H1 (cell line): ENCODE measurements around the gene SLC22A13. TPM values are rescaled to one million over a fixed set of nuclear protein-coding genes. Genes with fewer than 3 reads are reported as not detected.

Experiments
- CTCF ChIA-PET: fragments of 300-600 bp; sonication (Branson Sonifier 250); formaldehyde crosslinking; loops from one replicate; lab custom pipeline; 2021; ENCODE audit not compliant: partially characterized antibody; lab: Charles Lee
- POLR2A ChIA-PET: fragments of 300-600 bp; sonication (Branson Sonifier 250); formaldehyde crosslinking; loops from one replicate; lab custom pipeline; 2021; ENCODE audit warnings: inconsistent platforms; ENCODE audit not compliant: partially characterized antibody; lab: Charles Lee
- DNase-seq, 2 experiments: peaks; one replicate each; pipeline versions ENCODE4 v3.0.0 to v3.0.0-alpha.2; 2010 to 2022; ENCODE audit warnings: low spot score in 2 of 2, low read depth in 1 of 2, mixed read lengths in 1 of 2
- FAIRE-seq: peaks from 2 replicates; lab custom pipeline; 2011; peaks lifted over from hg19 to GRCh38; lab: Jason Lieb, UNC
- H2AFZ ChIP-seq: 2 replicates; pipeline ENCODE4 v1.8.1; 2012; ENCODE audit warnings: low read length, inconsistent platforms
- H2AK5ac ChIP-seq: 2 replicates; pipeline ENCODE4 v1.6.1; 2013; ENCODE audit warnings: low read depth, low read length
- H2BK120ac ChIP-seq: replicated peaks from 2 replicates; pipeline ENCODE3; 2013; ENCODE audit warnings: low read depth, low read length, inconsistent platforms
- H2BK12ac ChIP-seq: 2 replicates; pipeline ENCODE4 v1.6.1; 2013; ENCODE audit warnings: low read depth, low read length
- H2BK15ac ChIP-seq: 2 replicates; pipeline ENCODE4 v1.6.1; 2013; ENCODE audit warnings: low read length
- H2BK20ac ChIP-seq: 2 replicates; pipeline ENCODE4 v1.6.1; 2013; ENCODE audit warnings: low read length
- H2BK5ac ChIP-seq: 2 replicates; pipeline ENCODE4 v1.6.1; 2013; ENCODE audit warnings: low read depth, low read length
- H3K14ac ChIP-seq: 2 replicates; pipeline ENCODE4 v1.6.1; 2013; ENCODE audit warnings: inconsistent platforms; ENCODE audit not compliant: insufficient read length
- H3K18ac ChIP-seq: 2 replicates; pipeline ENCODE4 v1.6.1; 2013; ENCODE audit warnings: low read length; ENCODE audit errors: extremely low read depth
- H3K23ac ChIP-seq: 2 replicates; pipeline ENCODE4 v1.6.1; 2013; ENCODE audit warnings: inconsistent platforms; ENCODE audit not compliant: insufficient read length
- H3K23me2 ChIP-seq: 2 replicates; pipeline ENCODE4 v1.6.1; 2013; ENCODE audit warnings: low read depth, low read length
- H3K27ac ChIP-seq: 2 replicates; pipeline ENCODE4 v1.6.1; 2011; ENCODE audit warnings: low read depth, low read length, inconsistent platforms
- H3K27me3 ChIP-seq, 4 experiments: replicated peaks in 1 of 4; 1 replicate in 1 of 4; 2 replicates in 3 of 4; pipeline versions ENCODE4 v1.6.1 to v1.8.1; 2011 to 2013; ENCODE audit warnings: low read length in 3 of 4, mild to moderate bottlenecking in 3 of 4, inconsistent platforms in 2 of 4, mixed read lengths in 2 of 4, moderate library complexity in 1 of 4; ENCODE audit not compliant: control insufficient read depth in 3 of 4, insufficient read depth in 3 of 4; ENCODE audit errors: extremely low read depth in 1 of 4
- H3K36me3 ChIP-seq, 4 experiments: 2 replicates each; pipeline versions ENCODE4 v1.6.1 to v1.8.1; 2011 to 2013; ENCODE audit warnings: mild to moderate bottlenecking in 4 of 4, low read length in 3 of 4, moderate library complexity in 2 of 4, control low read depth in 1 of 4, inconsistent platforms in 1 of 4; ENCODE audit not compliant: insufficient read depth in 4 of 4, control insufficient read depth in 2 of 4
- H3K4ac ChIP-seq: replicated peaks from 2 replicates; pipeline ENCODE3; 2013; ENCODE audit warnings: low read length, low read depth, mixed read lengths, inconsistent platforms; ENCODE audit not compliant: insufficient read length
- H3K4me1 ChIP-seq, 4 experiments: replicated peaks in 1 of 4; 1 replicate in 1 of 4; 2 replicates in 3 of 4; pipeline versions ENCODE4 v1.6.1 to v1.8.1; 2011 to 2013; ENCODE audit warnings: low read length in 3 of 4, inconsistent platforms in 2 of 4, mixed read lengths in 1 of 4; ENCODE audit not compliant: insufficient read depth in 4 of 4, control insufficient read depth in 3 of 4
- H3K4me2 ChIP-seq, 2 experiments: 2 replicates each; pipeline versions ENCODE4 v1.6.1 to v1.8.1; 2011 to 2013; ENCODE audit warnings: low read depth in 2 of 2, low read length in 2 of 2, control low read depth in 1 of 2, inconsistent platforms in 1 of 2, mild to moderate bottlenecking in 1 of 2; ENCODE audit not compliant: insufficient read depth in 1 of 2
- H3K4me3 ChIP-seq, 4 experiments: fragments of 200-600, 300-600 bp in 1 of 4; sonication (generic), shearing (Covaris generic), sonication (Bioruptor Twin) in 1 of 4; 2 replicates each; pipeline versions ENCODE4 v1.5.1 to v1.8.1; 2011 to 2016; ENCODE audit warnings: low read length in 4 of 4, low read depth in 3 of 4, control low read depth in 2 of 4, inconsistent platforms in 2 of 4, mild to moderate bottlenecking in 2 of 4, mixed read lengths in 1 of 4, moderate library complexity in 1 of 4; ENCODE audit not compliant: insufficient read depth in 2 of 4; ENCODE audit errors: extremely low read depth in 1 of 4
- H3K56ac ChIP-seq: replicated peaks from 2 replicates; pipeline ENCODE3; 2013; ENCODE audit warnings: low read depth, mild to moderate bottlenecking, mixed read lengths, low read length, inconsistent platforms; ENCODE audit not compliant: insufficient read length
- H3K79me1 ChIP-seq: 2 replicates; pipeline ENCODE4 v1.6.1; 2013; ENCODE audit warnings: low read depth, low read length, control low read depth
- H3K79me2 ChIP-seq, 2 experiments: 2 replicates each; pipeline versions ENCODE4 v1.6.1 to v1.8.1; 2012 to 2013; ENCODE audit warnings: low read length in 2 of 2, mild to moderate bottlenecking in 2 of 2, inconsistent platforms in 1 of 2; ENCODE audit not compliant: insufficient read depth in 2 of 2, control insufficient read depth in 1 of 2
- H3K9ac ChIP-seq, 4 experiments: replicated peaks in 1 of 4; 1 replicate in 1 of 4; 2 replicates in 3 of 4; pipeline versions ENCODE4 v1.6.1 to v1.8.1; 2011 to 2013; ENCODE audit warnings: low read depth in 3 of 4, low read length in 3 of 4, control low read depth in 2 of 4, mild to moderate bottlenecking in 2 of 4, moderate library complexity in 2 of 4, inconsistent platforms in 1 of 4; ENCODE audit errors: extremely low read depth in 1 of 4
- H3K9me3 ChIP-seq, 2 experiments: 2 replicates each; pipeline versions ENCODE4 v1.6.1 to v1.8.1; 2012 to 2013; ENCODE audit warnings: mild to moderate bottlenecking in 2 of 2, moderate library complexity in 2 of 2, control low read depth in 1 of 2, inconsistent platforms in 1 of 2, low read depth in 1 of 2, low read length in 1 of 2, mixed read lengths in 1 of 2; ENCODE audit not compliant: insufficient read depth in 2 of 2
- H4K20me1 ChIP-seq, 2 experiments: replicated peaks in 1 of 2; 2 replicates each; pipeline versions ENCODE3 to v1.8.1; 2011 to 2013; ENCODE audit warnings: inconsistent platforms in 2 of 2, low read length in 2 of 2, mild to moderate bottlenecking in 1 of 2; ENCODE audit not compliant: insufficient read depth in 2 of 2, control insufficient read depth in 1 of 2
- H4K5ac ChIP-seq: 2 replicates; pipeline ENCODE4 v1.6.1; 2013; ENCODE audit warnings: low read length, low read depth, mixed read lengths, inconsistent platforms; ENCODE audit not compliant: insufficient read length
- H4K8ac ChIP-seq: 2 replicates; pipeline ENCODE4 v1.8.0; 2013; ENCODE audit warnings: mild to moderate bottlenecking, moderate library complexity, low read length, inconsistent platforms; ENCODE audit not compliant: insufficient read depth; ENCODE audit errors: extremely low read depth
- H4K91ac ChIP-seq: replicated peaks from 2 replicates; pipeline ENCODE3; 2013; ENCODE audit warnings: low read length, mixed read lengths, inconsistent platforms; ENCODE audit not compliant: insufficient read length
- ATF3 ChIP-seq: IDR thresholded peaks from 2 replicates; pipeline ENCODE4 v1.6.1; 2011; ENCODE audit warnings: low read depth, mild to moderate bottlenecking, low read length; ENCODE audit not compliant: insufficient read depth
- CTBP2 ChIP-seq: IDR thresholded peaks from 2 replicates; pipeline ENCODE4 v1.7.0; 2011; ENCODE audit warnings: borderline replicate concordance, mild to moderate bottlenecking, moderate library complexity, mixed read lengths, low read length; ENCODE audit not compliant: insufficient read depth, insufficient read length
- RBBP5 ChIP-seq: IDR thresholded peaks from 2 replicates; pipeline ENCODE4 v1.7.1; 2012; ENCODE audit warnings: low read depth, mild to moderate bottlenecking, inconsistent platforms, low read length, moderate library complexity, borderline replicate concordance
- WGBS, 2 experiments: shearing (Covaris generic) in 1 of 2; methylation state at CpG; one replicate each; pipeline versions ENCODE4 v1.1.6 to v1.1.7; 2013 to 2015; ENCODE audit warnings: low lambda C conversion rate in 2 of 2, mixed read lengths in 2 of 2, inconsistent platforms in 1 of 2, low coverage in 1 of 2, missing lambda C conversion rate in 1 of 2; ENCODE audit not compliant: insufficient replicate concordance in 2 of 2, insufficient coverage in 1 of 2, insufficient read length in 1 of 2; ENCODE audit errors: extremely low coverage in 1 of 2, missing lambda C conversion rate in 1 of 2; 5-methylcytosine and 5-hydroxymethylcytosine counted together
- polyA plus RNA-seq, 7 experiments: library from polyadenylated mRNA; depleted of rRNA in 3 of 7; stranded (reverse) in 5 of 7; unstranded in 2 of 7; fragments of >200 nt in 5 of 7; fragments of 200-250 nt in 2 of 7; gene quantifications; 1 replicate in 5 of 7; 2 replicates in 1 of 7; 4 replicates in 1 of 7; pipeline versions ENCODE4 v1.2.1 to v1.2.3, GENCODE V29; 2011 to 2013; ENCODE audit warnings: missing spikeins in 2 of 7, mixed read lengths in 2 of 7
- total RNA-seq: library from RNA; stranded (reverse); fragmentation: NEBNext Ultra II Directional; extraction: Animal tissue kit (Norgen Biotek cat#: 25700); gene quantifications from 2 replicates; pipeline ENCODE4 v1.2.1, GENCODE V29; 2021

Gene SLC22A13
- total and polyA plus RNA-seq, 2 of the 8 experiments (the other 6 are each of a cell fraction or from before 2014, with no cell fraction given): 0.05 to 0.41 TPM

- H4K8ac ChIP-seq: no peak overlapping the region
- no peak overlapping the region for H3K56ac ChIP-seq
- DNase-seq: no peak
- H3K27me3 ChIP-seq: no peaks in the 10 kb centered on the region
- no peak overlapping the region for H4K5ac ChIP-seq
- WGBS, 2 experiments: 94% methylated on average over 10 of the region's 11 CpGs; no CpG with 5 or more reads in 1 of the 2 experiments
- H3K36me3 ChIP-seq: no peaks in the 10 kb centered on the region
- no peak overlapping the region for H2BK120ac ChIP-seq
- H4K91ac ChIP-seq: no peak overlapping the region
- H4K20me1 ChIP-seq: no peaks in the 10 kb centered on the region
- no peak overlapping the region for H3K4me3 ChIP-seq
- H3K4me1 ChIP-seq: peaks cover 0 to 4% (median 0%) of the 10 kb centered on the region in 4 experiments; a peak in 3 of 7 replicates
- no peak for FAIRE-seq
- no peaks in the 10 kb centered on the region for H3K79me1 ChIP-seq
- H3K79me2 ChIP-seq: no peaks in the 10 kb centered on the region
- no peak overlapping the region for H3K23ac ChIP-seq
- TF ChIP-seq CTBP2: no peak
- TF ChIP-seq RBBP5: no peak
- TF ChIP-seq ATF3: no peak
- H3K9ac ChIP-seq: no peak overlapping the region
- no peak overlapping the region for H3K4ac ChIP-seq
- H2BK20ac ChIP-seq: no peak overlapping the region
- no peak overlapping the region for H3K14ac ChIP-seq
- POLR2A ChIA-PET: interaction anchor here (0.8 to 1.0 kb wide), 2 partner anchors 142 to 148 kb away, joined by 3 read pairs; no protein-coding TSS in a partner anchor
- no peak overlapping the region for H2AK5ac ChIP-seq
- H2BK12ac ChIP-seq: no peak overlapping the region
- no peak overlapping the region for H3K27ac ChIP-seq
- H3K23me2 ChIP-seq: no peaks in the 10 kb centered on the region; the same call in 1 of the 2 replicates
- CTCF ChIA-PET: interaction anchor here (0.8 to 3.4 kb wide), 6 partner anchors 8 to 182 kb away, joined by 3 to 22 read pairs (median 4); partner anchors contain the start of genes EXOG and XYLB
- no peak overlapping the region for H2BK15ac ChIP-seq
- no peak overlapping the region for H3K18ac ChIP-seq
- no peak overlapping the region for H3K4me2 ChIP-seq
- H2AFZ ChIP-seq: no peak overlapping the region
- H2BK5ac ChIP-seq: no peak overlapping the region
- H3K9me3 ChIP-seq: no peaks in the 10 kb centered on the region
These were observed 48.1 kb downstream of the SLC22A13 start for GRCh38 chr3:38313695-38314094.
